SU-DHL-6 (cell line): Measurements from ENCODE around the gene RBP7.

ENCODE experiments used
- H2AFZ ChIP-seq: fragments of 200-600 bp; sonication (generic); 2 replicates; pipeline ENCODE4 v1.6.1; 2014; ENCODE audit warnings: low read depth, mild to moderate bottlenecking, moderate library complexity, mixed read lengths, antibody characterized with exemption, low read length; ENCODE audit not compliant: severe bottlenecking
- H3F3A ChIP-seq: fragments of 200-600 bp; shearing (Covaris generic); 2 replicates; pipeline ENCODE4 v1.6.0; 2016; ENCODE audit warnings: antibody characterized with exemption, mild to moderate bottlenecking; ENCODE audit not compliant: insufficient read depth
- H3K27ac ChIP-seq: fragments of 200-600 bp; sonication (generic); 2 replicates; pipeline ENCODE4 v1.5.1; 2016; ENCODE audit warnings: low read depth, mild to moderate bottlenecking, low read length, moderate library complexity, mixed read lengths
- H3K27me3 ChIP-seq: fragments of 200-600 bp; sonication (generic), shearing (Covaris generic); 2 replicates; pipeline ENCODE4 v1.6.0; 2014; ENCODE audit warnings: mild to moderate bottlenecking, low read length
- H3K36me3 ChIP-seq: fragments of 200-600 bp; sonication (generic); 2 replicates; pipeline ENCODE4 v1.6.1; 2014; ENCODE audit warnings: mild to moderate bottlenecking, low read length, mixed read lengths
- H3K4me2 ChIP-seq: fragments of 300-600, 200-600 bp; shearing (Covaris generic), sonication (generic); 2 replicates; pipeline ENCODE4 v1.6.0; 2014; ENCODE audit warnings: low read length, low read depth, mild to moderate bottlenecking; ENCODE audit not compliant: poor library complexity, severe bottlenecking
- H3K4me3 ChIP-seq: fragments of 200-600 bp; sonication (generic); 2 replicates; pipeline ENCODE4 v1.5.1; 2014; ENCODE audit warnings: antibody characterized with exemption, low read length, mild to moderate bottlenecking, mixed read lengths; ENCODE audit not compliant: insufficient read depth, poor library complexity, severe bottlenecking
- H3K79me2 ChIP-seq: fragments of 200-600 bp; sonication (generic); 2 replicates; pipeline ENCODE4 v1.6.1; 2014; ENCODE audit warnings: mild to moderate bottlenecking, low read length, moderate library complexity; ENCODE audit not compliant: insufficient read depth
- H3K9ac ChIP-seq: fragments of 200-600 bp; sonication (generic); 2 replicates; pipeline ENCODE4 v1.7.0; 2014; ENCODE audit warnings: mild to moderate bottlenecking, low read length
- H3K9me2 ChIP-seq: fragments of 200-600 bp; sonication (generic); replicated peaks from 2 replicates; pipeline ENCODE4 v1.6.1; 2014; ENCODE audit warnings: low read length; ENCODE audit not compliant: insufficient read depth
- H3K9me3 ChIP-seq: fragments of 200-600 bp; sonication (generic); 2 replicates; pipeline ENCODE4 v1.6.1; 2014; ENCODE audit warnings: low read length, mixed read lengths; ENCODE audit not compliant: insufficient read depth
- H4K20me1 ChIP-seq: fragments of 200-600 bp; sonication (generic); 2 replicates; pipeline ENCODE4 v1.6.1; 2014; ENCODE audit warnings: low read depth, mild to moderate bottlenecking, antibody characterized with exemption, low read length, moderate library complexity, mixed read lengths
- EZH2phosphoT487 ChIP-seq: fragments of 200-600 bp; sonication (generic), shearing (Covaris generic); conservative IDR thresholded peaks from 2 replicates; pipeline ENCODE4 v1.6.1; 2018; ENCODE audit warnings: mild to moderate bottlenecking, antibody characterized with exemption, low read length, moderate library complexity, mixed read lengths
- TF ChIP-seq, protein P1 (sequence below): fragments of 200-600 bp; sonication (generic); IDR thresholded peaks from one replicate; pipeline ENCODE4 v1.5.1; 2017; ENCODE audit warnings: antibody characterized with exemption, mild to moderate bottlenecking, low read length, moderate library complexity; ENCODE audit not compliant: insufficient read depth, poor library complexity, severe bottlenecking

The RBP7 gene

DNA sequence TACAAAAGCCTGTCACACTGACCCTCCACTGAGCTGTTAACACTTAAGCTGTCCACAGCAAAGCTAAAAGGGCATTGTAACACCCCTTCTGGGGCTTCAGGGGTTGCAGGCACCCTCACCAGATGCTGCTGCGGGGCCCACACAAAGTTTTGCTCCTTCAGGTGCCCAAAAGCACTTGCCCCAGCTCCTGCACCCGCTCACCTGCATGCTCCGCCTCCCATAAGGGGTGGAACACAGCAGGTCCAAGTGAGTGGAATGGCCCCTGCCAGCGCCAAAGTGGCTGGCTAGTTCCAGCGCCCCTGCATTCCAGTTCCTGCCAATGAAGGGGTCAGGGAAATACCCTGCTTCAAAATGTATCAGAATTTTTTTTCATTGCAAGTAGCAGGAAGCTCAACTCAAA lies 7.3 kb upstream of the RBP7 start:
- TF ChIP-seq, protein P1, sequence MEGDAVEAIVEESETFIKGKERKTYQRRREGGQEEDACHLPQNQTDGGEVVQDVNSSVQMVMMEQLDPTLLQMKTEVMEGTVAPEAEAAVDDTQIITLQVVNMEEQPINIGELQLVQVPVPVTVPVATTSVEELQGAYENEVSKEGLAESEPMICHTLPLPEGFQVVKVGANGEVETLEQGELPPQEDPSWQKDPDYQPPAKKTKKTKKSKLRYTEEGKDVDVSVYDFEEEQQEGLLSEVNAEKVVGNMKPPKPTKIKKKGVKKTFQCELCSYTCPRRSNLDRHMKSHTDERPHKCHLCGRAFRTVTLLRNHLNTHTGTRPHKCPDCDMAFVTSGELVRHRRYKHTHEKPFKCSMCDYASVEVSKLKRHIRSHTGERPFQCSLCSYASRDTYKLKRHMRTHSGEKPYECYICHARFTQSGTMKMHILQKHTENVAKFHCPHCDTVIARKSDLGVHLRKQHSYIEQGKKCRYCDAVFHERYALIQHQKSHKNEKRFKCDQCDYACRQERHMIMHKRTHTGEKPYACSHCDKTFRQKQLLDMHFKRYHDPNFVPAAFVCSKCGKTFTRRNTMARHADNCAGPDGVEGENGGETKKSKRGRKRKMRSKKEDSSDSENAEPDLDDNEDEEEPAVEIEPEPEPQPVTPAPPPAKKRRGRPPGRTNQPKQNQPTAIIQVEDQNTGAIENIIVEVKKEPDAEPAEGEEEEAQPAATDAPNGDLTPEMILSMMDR, result no peak
- no peak for TF ChIP-seq EZH2phosphoT487
- no peak overlapping the region for H2AFZ ChIP-seq
- no peaks in the 10 kb centered on the region for H3K79me2 ChIP-seq
- no peaks in the 10 kb centered on the region for H3K9me3 ChIP-seq
- no peaks in the 10 kb centered on the region for H3K9me2 ChIP-seq
- H3K4me2 ChIP-seq, result no peak overlapping the region
- no peaks in the 10 kb centered on the region for H3F3A ChIP-seq
- no peak overlapping the region for H3K27ac ChIP-seq
- no peak overlapping the region for H3K9ac ChIP-seq
- no peaks in the 10 kb centered on the region for H3K36me3 ChIP-seq
- H4K20me1 ChIP-seq, result no peaks in the 10 kb centered on the region
- no peak overlapping the region for H3K4me3 ChIP-seq
- no peaks in the 10 kb centered on the region for H3K27me3 ChIP-seq

DNA sequence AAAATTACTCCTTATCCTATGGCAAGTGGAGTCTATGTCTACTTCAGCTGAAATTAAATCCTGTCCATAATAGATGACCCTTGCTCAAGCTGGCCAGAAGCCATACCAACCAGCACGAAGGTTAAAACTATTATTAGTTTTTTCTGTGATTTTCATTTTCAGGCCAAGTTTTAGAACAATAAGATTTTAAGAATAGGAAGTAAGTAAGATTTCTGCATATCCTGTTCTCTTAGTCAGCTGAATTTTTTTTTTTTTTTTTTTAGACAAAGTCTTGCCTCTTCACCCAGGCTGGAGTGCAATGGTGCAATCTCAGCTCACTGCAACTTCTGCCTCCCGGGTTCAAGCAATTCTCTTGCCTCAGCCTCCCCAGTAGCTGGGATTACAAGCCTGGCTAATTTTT lies 6.1 kb upstream of the RBP7 start:
- H3K4me3 ChIP-seq, result no peak overlapping the region
- no peak for TF ChIP-seq EZH2phosphoT487
- TF ChIP-seq, protein P1, result no peak
- no peaks in the 10 kb centered on the region for H4K20me1 ChIP-seq
- no peaks in the 10 kb centered on the region for H3K79me2 ChIP-seq
- no peaks in the 10 kb centered on the region for H3F3A ChIP-seq
- no peaks in the 10 kb centered on the region for H3K9me3 ChIP-seq
- no peak overlapping the region for H2AFZ ChIP-seq
- H3K27me3 ChIP-seq, result no peaks in the 10 kb centered on the region
- H3K27ac ChIP-seq, result no peak overlapping the region
- H3K36me3 ChIP-seq, result no peaks in the 10 kb centered on the region
- no peak overlapping the region for H3K9ac ChIP-seq
- no peaks in the 10 kb centered on the region for H3K9me2 ChIP-seq
- no peak overlapping the region for H3K4me2 ChIP-seq

DNA sequence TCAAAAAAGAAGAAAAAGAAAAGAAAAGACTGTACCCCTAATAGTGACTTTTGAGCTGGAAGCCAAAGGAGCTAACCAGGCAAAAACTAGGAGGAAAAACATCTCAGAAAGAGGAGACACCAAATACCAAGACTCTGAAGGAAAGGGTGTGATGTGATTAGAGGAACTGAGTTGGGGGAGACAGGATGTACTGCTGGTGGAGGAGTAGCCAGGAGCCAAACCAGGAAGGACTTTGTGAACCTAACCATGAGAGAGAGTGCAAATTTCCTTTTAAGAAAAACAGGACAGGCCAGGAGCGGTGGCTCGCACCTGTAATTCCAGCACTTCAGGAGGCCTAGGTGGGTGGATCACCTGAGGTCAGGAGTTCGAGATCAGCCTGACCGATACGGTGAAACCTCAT lies 4.1 kb upstream of the RBP7 start:
- Histone ChIP-seq H3K27me3 (no peaks in the 10 kb centered on the region), H3K9me2 (no peaks in the 10 kb centered on the region), H3F3A (no peaks in the 10 kb centered on the region), H3K4me3 (no peak overlapping the region), H3K9me3 (no peaks in the 10 kb centered on the region), H4K20me1 (no peaks in the 10 kb centered on the region), H3K36me3 (no peaks in the 10 kb centered on the region), H3K9ac (no peak overlapping the region), H3K4me2 (no peak overlapping the region), H3K27ac (no peak overlapping the region), H3K79me2 (no peaks in the 10 kb centered on the region), H2AFZ (no peak overlapping the region)
- TF ChIP-seq, protein P1, result no peak
- TF ChIP-seq EZH2phosphoT487, result no peak
